Sigmoid colon (tissue), 7 donors: ENCODE data around the gene ARFIP1. TPM values are rescaled to one million over a fixed set of nuclear protein-coding genes. Genes with fewer than 3 reads are reported as not detected.
"Not testable (repeated sequence)": the region's sequence is repeated elsewhere in the genome, so short reads cannot be mapped to it uniquely, and the experiment has no call there.

Experiments
- DNase-seq: peaks from one replicate; pipeline ENCODE4 v3.0.0-alpha.2; 2019
- H3K27ac ChIP-seq, 4 donors: fragments of 200-600 bp; sonication (generic); one replicate each; pipeline ENCODE4 v1.5.1; 2016 to 2019; ENCODE audit warnings: mild to moderate bottlenecking in 1 of 4
- H3K27me3 ChIP-seq, 3 donors: fragments of 200-600 bp; sonication (generic); one replicate each; pipeline ENCODE4 v1.5.1; 2019; ENCODE audit warnings: mild to moderate bottlenecking in 1 of 3
- H3K36me3 ChIP-seq, 4 donors: fragments of 200-600 bp; sonication (generic); one replicate each; pipeline ENCODE4 v1.5.1; 2016 to 2019
- H3K4me1 ChIP-seq, 4 donors: fragments of 200-600 bp; sonication (generic); one replicate each; pipeline ENCODE4 v1.5.1; 2017 to 2019
- H3K4me3 ChIP-seq, 4 donors: fragments of 200-600 bp; sonication (generic); one replicate each; pipeline ENCODE4 v1.5.1; 2017 to 2019; ENCODE audit warnings: mild to moderate bottlenecking in 2 of 4, moderate library complexity in 1 of 4
- H3K9me3 ChIP-seq, 4 donors: fragments of 200-600 bp in 3 of 4; sonication (generic) in 3 of 4; one replicate each; pipeline versions ENCODE4 v1.5.1 to v1.6.1; 2013 to 2019
- CTCF ChIP-seq, 4 experiments: fragments of 450-650 bp in 3 of 4; fragments of 200-600 bp in 1 of 4; IDR thresholded peaks; one replicate each; pipeline ENCODE4 v1.5.1; 2016 to 2019; ENCODE audit warnings: antibody characterized with exemption in 4 of 4, mild to moderate bottlenecking in 3 of 4, moderate library complexity in 2 of 4
- EP300 ChIP-seq, 4 donors: sonication (generic); formaldehyde crosslinking; IDR thresholded peaks; one replicate each; pipeline ENCODE4 v1.6.1; 2017; ENCODE audit warnings: antibody characterized with exemption in 4 of 4
- POLR2A ChIP-seq, 2 donors: fragments of 450-650 bp; IDR thresholded peaks; one replicate each; pipeline ENCODE4 v1.6.1; 2016; ENCODE audit warnings: antibody characterized with exemption in 2 of 2, mild to moderate bottlenecking in 2 of 2, moderate library complexity in 2 of 2
- POLR2AphosphoS5 ChIP-seq, 4 donors: sonication (generic); formaldehyde crosslinking; IDR thresholded peaks; one replicate each; pipeline ENCODE4 v1.6.1; 2017; ENCODE audit warnings: antibody characterized with exemption in 4 of 4
- WGBS, 2 donors: extraction: QIAGEN DNeasy Blood & Tissue Kit; methylation state at CpG; one replicate each; pipeline ENCODE4 v1.1.7; 2013; 5-methylcytosine and 5-hydroxymethylcytosine counted together
- intact Hi-C: fragments of 100-400 bp; cut with DNase I; formaldehyde crosslinking; loops from one replicate; pipeline ENCODE4 v1.15.1; 2023
- polyA plus RNA-seq, 3 donors: library from polyadenylated mRNA; stranded (reverse); fragments of 200-250 nt; gene quantifications; one replicate each; pipeline ENCODE4 v1.2.3, GENCODE V29; 2013
- total RNA-seq, 4 donors: library from RNA; depleted of rRNA; stranded (reverse); fragments of >200 nt; gene quantifications; one replicate each; pipeline ENCODE4 v1.1.0, GENCODE V29; 2016
- donor health status: healthy with polysubstance abuse.
- donor health status: Bipolar disorder and iron deficiency.
- donor health status: healthy.

ARFIP1 gene
- total and polyA plus RNA-seq, 7 donors: 22.1 to 50.9 (median 33.2) TPM

- WGBS, 2 donors: 94 to 95% methylated on average over 2 of the region's 2 CpGs
- H3K4me1 ChIP-seq: peaks cover 0 to 10% (median 4%) of the 10 kb centered on the region in 4 donors
- DNase-seq: no peak
- intact Hi-C loops: no loop called here
- peaks cover 0 to 8% (median 4%) of the 10 kb centered on the region in 4 donors for H3K9me3 ChIP-seq
- no peak for TF ChIP-seq CTCF (IDR thresholded peaks at IDR 0.05)
- H3K27ac ChIP-seq: no peak overlapping the region
- H3K36me3 ChIP-seq: no peaks in the 10 kb centered on the region
- no peaks in the 10 kb centered on the region for H3K27me3 ChIP-seq
- H3K4me3 ChIP-seq: no peak overlapping the region
These were observed 73.5 kb downstream of the ARFIP1 start for GRCh38 chr4:152853293-152853692.

- H3K9me3 ChIP-seq, DNase-seq, H3K27ac ChIP-seq, intact Hi-C loops, H3K4me3 ChIP-seq, H3K36me3 ChIP-seq, H3K27me3 ChIP-seq: not testable (repeated sequence)
- WGBS, 2 donors: 91 to 95% methylated on average over 5 of the region's 5 CpGs
- peaks cover 0 to 10% (median 5%) of the 10 kb centered on the region in 4 donors for H3K4me1 ChIP-seq
These were observed 74.3 kb downstream of the ARFIP1 start for GRCh38 chr4:152854016-152854415.

- Histone ChIP-seq H3K4me3 (no peak overlapping the region), H3K9me3 (peaks cover 0 to 8% (median 4%) of the 10 kb centered on the region in 4 donors), H3K36me3 (no peaks in the 10 kb centered on the region), H3K27me3 (no peaks in the 10 kb centered on the region), H3K4me1 (peaks cover 0 to 15% (median 2%) of the 10 kb centered on the region in 4 donors), H3K27ac (no peak overlapping the region)
- 73 to 79% methylated on average over 4 of the region's 4 CpGs for WGBS, 2 donors
- TF ChIP-seq CTCF (IDR thresholded peaks at IDR 0.05): no peak
- no peak for TF ChIP-seq EP300 (IDR thresholded peaks at IDR 0.05)
- TF ChIP-seq POLR2A (IDR thresholded peaks at IDR 0.05): no peak
- no peak for TF ChIP-seq POLR2AphosphoS5 (IDR thresholded peaks at IDR 0.05)
- DNase-seq: no peak
- intact Hi-C loops: no loop called here
These were observed 77.2 kb downstream of the ARFIP1 start for GRCh38 chr4:152856960-152857359.

- no peak for DNase-seq
- no peaks in the 10 kb centered on the region for H3K27me3 ChIP-seq
- peaks cover 0 to 15% (median 2%) of the 10 kb centered on the region in 4 donors for H3K4me1 ChIP-seq
- no peak overlapping the region for H3K27ac ChIP-seq
- H3K9me3 ChIP-seq: no peaks in the 10 kb centered on the region
- H3K4me3 ChIP-seq: no peak overlapping the region
- 94 to 98% methylated on average over 6 of the region's 6 CpGs for WGBS, 2 donors
- no peaks in the 10 kb centered on the region for H3K36me3 ChIP-seq
- no peak for TF ChIP-seq POLR2A (IDR thresholded peaks at IDR 0.05)
- intact Hi-C loops: no loop called here
These were observed 79.2 kb downstream of the ARFIP1 start for GRCh38 chr4:152858934-152859333.

GRCh38 chr4:152860046-152860445 is 80.3 kb downstream of the ARFIP1 start:
- H3K9me3 ChIP-seq: no peaks in the 10 kb centered on the region
- no peak for DNase-seq
- H3K36me3 ChIP-seq: peaks cover 0 to 7% (median 0%) of the 10 kb centered on the region in 4 donors
- no peaks in the 10 kb centered on the region for H3K27me3 ChIP-seq
- intact Hi-C loops: no loop called here
- no peak overlapping the region for H3K4me3 ChIP-seq
- H3K4me1 ChIP-seq: peaks cover 0 to 15% (median 2%) of the 10 kb centered on the region in 4 donors
- no peak overlapping the region for H3K27ac ChIP-seq
- TF ChIP-seq EP300 (IDR thresholded peaks at IDR 0.05): no peak
- TF ChIP-seq POLR2A (IDR thresholded peaks at IDR 0.05): no peak
- TF ChIP-seq CTCF (IDR thresholded peaks at IDR 0.05): no peak

- Histone ChIP-seq H3K4me1 (peaks cover 0 to 8% (median 2%) of the 10 kb centered on the region in 4 donors), H3K27ac (no peak overlapping the region), H3K36me3 (peaks cover 0 to 11% (median 0%) of the 10 kb centered on the region in 4 donors), H3K4me3 (no peak overlapping the region), H3K9me3 (no peaks in the 10 kb centered on the region), H3K27me3 (no peaks in the 10 kb centered on the region)
- intact Hi-C loops: no loop called here
- TF ChIP-seq EP300 (IDR thresholded peaks at IDR 0.05): no peak
- TF ChIP-seq CTCF (IDR thresholded peaks at IDR 0.05): no peak
- TF ChIP-seq POLR2AphosphoS5 (IDR thresholded peaks at IDR 0.05): no peak
- TF ChIP-seq POLR2A (IDR thresholded peaks at IDR 0.05): no peak
- no peak for DNase-seq
- WGBS, 2 donors: 85 to 90% methylated on average over 1 of the region's 1 CpG
These were observed 82.9 kb downstream of the ARFIP1 start for GRCh38 chr4:152862608-152863007.
